ENCODE data around the gene TMIGD2.
"Not testable (repeated sequence)": the region's sequence is repeated elsewhere in the genome, so short reads cannot be mapped to it uniquely, and the experiment has no call there.

TMIGD2 gene

DNA sequence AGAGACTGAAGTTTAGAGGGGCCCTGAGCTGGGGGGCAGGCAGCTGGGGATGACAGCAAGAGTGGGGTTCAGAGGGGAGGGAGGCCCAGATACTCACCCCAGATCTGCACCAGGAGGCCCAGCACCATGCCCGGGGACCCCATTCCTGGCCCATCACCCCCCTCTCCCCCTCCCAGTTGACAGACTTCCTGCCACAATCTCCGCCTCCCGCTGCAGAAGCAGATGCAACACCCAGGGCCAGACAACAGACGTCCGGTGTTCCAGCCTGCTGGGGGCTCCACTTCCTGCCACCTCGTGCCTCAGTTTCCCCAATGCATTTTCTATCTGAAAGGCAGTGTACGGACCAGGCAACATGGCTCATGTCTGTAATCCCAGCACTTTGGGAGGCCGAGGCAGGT lies at the start of gene TMIGD2:
TSS of gene TMIGD2 (minus strand) at position 147 of the 398 bp plus-strand sequence. CDS start at position 143, 4 bp downstream.
- DNase-seq (ENCODE audit: low read depth, low spot score), result no peak

DNA sequence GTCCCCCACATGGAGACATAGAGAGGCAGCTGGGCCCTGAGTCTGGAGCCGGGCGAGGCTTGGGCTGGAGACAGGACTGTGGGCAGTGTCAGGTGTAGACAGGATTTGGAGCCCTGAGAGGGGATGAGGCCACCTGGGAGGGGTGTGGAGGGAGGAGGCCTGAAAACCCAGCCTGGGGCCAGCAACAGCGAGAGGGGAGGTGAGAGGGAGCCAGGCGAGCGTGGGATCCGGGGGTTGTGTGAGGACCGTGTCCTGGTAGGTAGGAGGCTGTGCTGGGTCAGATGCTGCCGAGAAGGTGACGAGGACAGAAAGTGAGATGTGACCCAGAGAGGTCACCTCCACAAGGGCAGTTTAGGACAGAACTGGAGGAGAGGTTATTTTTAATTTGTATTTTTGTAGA lies 48.5 kb upstream of the TMIGD2 start:
- DNase-seq (ENCODE audit: low read depth, low spot score), result no peak

DNA sequence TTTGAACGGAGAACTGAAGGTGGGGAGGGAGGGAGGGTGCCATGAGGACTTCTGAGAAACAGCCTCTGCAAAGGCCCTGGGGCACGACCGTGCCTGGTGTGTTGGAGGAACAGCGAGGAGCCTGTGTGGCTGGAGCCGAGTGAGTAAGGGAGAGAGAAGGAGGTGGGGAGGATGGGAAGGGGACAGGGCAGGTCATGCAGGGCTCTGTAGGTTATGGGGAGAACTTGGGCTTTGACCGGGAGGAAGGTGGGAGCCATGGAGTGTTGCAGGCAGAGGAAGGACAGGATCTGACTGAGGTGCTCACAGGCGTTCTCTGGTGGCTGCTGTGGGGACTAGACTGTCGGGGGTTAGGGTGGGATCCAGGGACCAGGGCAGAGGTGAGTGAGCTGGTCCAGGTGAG lies 47.9 kb upstream of the TMIGD2 start:
- no peak for DNase-seq (ENCODE audit: low read depth, low spot score)

- not testable (repeated sequence) for DNase-seq (ENCODE audit: low read depth, low spot score)
Observed at GRCh38 chr19:4349225-4349624, 47.0 kb upstream of the TMIGD2 start.

- DNase-seq (ENCODE audit: low read depth, low spot score), result no peak
Observed at GRCh38 chr19:4347521-4347920, 45.3 kb upstream of the TMIGD2 start.

GRCh38 chr19:4346020-4346383 lies 43.8 kb upstream of the TMIGD2 start:
- no peak for DNase-seq (ENCODE audit: low read depth, low spot score)

GRCh38 chr19:4345342-4346019 lies 43.3 kb upstream of the TMIGD2 start:
- DNase-seq (ENCODE audit: low read depth, low spot score), result no peak

DNA sequence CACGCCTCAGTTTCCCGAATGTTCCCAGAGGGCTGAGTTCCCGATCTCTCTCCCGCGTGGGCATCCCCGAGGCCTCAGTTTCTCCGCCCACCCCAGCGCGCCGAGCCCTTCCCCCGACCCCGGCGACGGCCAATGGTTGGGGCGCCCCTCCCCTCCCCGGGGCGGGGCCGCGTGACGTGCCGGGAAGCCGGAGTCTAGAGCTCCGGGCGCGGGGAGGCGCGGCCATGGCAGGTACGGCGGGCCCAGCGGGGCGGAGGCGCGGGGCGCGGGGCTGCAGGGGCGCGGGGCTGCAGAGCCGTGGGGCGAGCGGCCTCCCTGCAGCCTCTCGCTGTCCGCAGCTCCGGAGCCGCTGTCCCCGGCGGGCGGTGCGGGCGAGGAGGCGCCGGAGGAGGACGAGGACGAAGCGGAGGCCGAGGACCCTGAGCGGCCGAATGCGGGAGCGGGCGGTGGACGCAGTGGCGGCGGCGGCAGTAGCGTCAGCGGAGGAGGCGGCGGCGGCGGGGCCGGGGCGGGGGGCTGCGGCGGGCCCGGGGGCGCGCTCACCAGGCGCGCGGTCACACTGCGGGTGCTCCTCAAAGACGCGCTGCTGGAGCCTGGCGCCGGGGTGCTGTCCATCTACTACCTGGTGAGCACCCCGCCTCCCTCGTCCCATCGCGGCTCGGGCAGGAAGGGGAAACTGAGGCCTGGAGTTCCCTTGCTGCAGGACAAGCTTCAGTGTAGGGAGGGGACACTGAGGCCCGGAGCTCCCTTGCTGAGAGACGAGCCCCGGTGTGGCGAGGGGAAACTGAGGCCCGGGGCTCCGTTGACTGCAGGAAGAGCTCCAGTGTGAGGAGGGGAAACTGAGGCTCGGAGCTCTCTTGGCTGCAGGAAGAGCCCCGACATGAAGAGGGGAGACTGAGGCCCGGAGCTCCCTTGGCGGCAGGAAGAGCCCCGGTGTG lies 41.5 kb upstream of the TMIGD2 start, which contains the start of gene MPND:
TSS of gene MPND (plus strand) at position 193 of the 938 bp plus-strand sequence. CDS start at position 225, 32 bp downstream.
- peak; percentile 46 for DNase-seq (ENCODE audit: low read depth, low spot score)

GRCh38 chr19:4342615-4343369 lies 40.6 kb upstream of the TMIGD2 start:
- peak; percentile 100 for DNase-seq (ENCODE audit: low read depth, low spot score)

DNA sequence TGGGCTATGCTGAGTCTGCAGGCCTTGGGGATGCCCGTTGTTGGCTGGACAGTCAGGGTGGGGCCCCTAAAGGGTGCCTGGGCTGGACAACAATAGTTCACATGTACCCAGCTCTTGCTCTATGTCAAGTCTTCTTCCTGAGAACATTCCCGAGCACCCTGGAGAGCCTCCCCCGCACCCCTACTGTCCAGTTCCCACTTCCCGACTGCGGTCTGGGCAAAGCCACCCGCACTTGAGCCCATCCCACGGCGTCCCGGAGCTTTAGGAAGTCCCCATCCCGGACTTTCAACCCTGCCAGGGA lies 40.1 kb upstream of the TMIGD2 start:
- no peak for DNase-seq (ENCODE audit: low read depth, low spot score)

DNA sequence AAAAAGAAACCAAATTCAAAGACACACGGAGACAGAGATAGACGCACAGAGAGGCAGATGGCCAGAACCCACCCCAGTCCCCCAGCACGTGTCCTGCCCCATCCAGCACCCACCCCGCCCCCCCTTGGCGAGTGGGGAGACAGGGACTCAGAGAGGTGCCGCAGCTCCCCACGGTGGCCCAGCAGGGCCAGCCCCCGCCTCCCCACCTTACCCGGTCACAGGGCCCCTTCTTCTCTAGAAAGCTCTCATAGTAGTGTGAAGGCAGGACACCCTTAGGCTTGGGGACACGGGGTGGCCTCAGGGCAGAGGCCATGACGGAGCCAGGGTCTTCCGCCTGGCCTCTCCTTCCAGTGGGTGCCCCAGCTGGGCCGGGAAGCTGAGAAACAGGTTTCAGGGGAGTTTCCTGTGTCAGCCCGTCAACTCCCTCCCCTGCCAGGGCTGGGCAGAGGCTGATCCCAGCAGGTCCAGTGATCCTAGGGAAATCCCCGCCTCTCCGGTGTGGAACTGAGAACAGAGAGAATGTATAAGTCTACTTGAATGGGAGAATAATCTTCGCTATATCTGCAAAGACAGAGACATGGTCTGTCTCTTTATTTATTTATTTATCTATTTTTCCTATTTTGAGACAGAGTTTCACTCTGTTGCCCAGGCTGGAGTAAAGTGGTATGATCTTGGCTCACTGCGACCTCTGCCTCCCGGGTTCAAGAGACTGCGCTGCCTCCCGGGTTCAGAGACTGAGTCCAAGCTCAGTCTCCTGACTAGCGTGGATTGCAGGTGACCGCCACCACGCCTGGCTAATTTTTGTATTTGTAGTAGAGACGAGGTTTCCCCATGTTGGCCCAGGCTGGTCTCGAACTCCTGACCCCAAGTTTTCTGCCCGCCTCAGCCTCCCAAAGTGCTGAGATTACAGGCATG lies 36.5 kb upstream of the TMIGD2 start, which contains the start of gene STAP2:
TSS of gene STAP2 (minus strand) at position 387 of the 915 bp plus-strand sequence. CDS start at position 313, 74 bp downstream.
- no peak for DNase-seq (ENCODE audit: low read depth, low spot score)

GRCh38 chr19:4337906-4338440 lies 35.8 kb upstream of the TMIGD2 start:
- no peak for DNase-seq (ENCODE audit: low read depth, low spot score)

DNA sequence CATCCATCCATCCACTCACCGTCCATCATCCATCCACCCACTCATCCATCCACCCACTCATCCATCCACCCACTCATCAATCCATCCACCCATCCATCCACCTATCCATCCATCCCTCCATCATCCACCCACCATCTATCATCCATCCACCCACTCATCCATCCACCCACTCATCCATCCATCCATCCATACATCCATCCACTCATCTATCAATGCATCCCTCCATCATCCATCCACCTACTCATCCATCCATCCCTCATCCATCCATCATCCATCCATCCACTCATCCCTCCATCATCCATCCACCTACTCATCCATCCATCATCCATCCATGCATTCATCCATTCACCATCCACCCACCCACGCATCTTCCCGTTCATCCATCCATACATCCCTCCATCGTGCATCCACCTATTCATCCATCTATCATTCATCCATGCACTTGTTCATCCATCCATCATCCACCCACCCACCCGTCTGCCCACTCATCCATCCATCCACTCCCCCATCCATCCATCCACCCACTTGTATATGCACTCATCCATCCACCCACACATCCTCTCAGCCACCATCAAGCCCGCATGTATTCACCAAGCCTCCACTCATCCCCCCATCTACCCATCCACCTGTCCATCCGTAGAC lies 32.9 kb upstream of the TMIGD2 start:
- DNase-seq (ENCODE audit: low read depth, low spot score), result no peak

DNA sequence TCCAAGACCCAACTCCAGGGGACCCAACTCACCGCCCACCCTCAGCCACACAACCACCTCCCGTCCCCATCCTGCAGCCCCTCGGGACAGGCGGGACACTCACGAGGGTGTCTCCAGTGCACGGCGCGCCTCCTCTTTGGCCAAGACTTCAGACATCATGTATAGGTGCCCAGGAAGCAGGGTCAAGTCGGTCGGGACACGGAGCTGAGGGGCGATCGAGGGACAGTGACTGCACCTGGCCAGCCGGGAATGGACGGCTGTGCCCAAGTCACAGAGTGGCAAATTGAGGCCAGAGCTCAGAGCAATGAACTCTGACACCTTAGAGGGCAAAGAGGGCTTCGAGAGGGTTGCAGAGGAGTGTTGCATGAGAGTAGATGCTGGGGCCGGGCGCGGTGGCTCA lies 27.7 kb upstream of the TMIGD2 start:
- DNase-seq (ENCODE audit: low read depth, low spot score), result no peak

DNA sequence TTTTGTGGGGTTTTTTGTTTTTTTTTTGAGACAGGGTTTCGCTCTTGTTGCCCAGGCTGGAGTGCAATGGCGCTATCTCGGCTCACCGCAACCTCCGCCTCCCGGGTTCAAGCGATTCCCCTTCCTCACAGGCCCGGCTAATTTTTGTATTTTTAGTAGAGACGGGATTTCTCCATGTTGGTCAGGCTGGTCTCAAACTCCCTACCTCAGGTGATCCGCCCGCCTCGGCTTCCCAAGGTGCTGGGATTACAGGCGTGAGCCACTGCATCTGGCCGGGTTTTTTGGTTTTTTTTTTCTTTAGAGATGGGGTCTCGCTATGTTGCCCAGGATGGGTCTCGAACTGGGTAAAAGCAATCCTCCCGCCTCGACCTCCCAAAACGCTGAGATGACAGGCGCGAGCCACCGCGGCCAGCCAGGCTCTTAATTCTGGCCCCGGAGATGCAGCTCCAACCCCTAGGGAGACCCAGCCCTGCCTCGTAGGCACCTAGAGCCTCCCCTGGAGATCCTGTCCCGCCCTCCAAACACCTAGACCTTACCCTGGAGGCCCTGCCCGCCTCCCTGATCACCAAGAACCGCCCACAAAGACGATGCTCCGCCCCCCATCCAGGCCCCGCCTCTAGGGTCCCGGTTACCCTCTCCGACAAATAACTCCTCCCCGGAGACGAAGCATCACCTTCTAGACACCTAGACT lies 26.9 kb upstream of the TMIGD2 start:
- not testable (repeated sequence) for DNase-seq (ENCODE audit: low read depth, low spot score)

DNA sequence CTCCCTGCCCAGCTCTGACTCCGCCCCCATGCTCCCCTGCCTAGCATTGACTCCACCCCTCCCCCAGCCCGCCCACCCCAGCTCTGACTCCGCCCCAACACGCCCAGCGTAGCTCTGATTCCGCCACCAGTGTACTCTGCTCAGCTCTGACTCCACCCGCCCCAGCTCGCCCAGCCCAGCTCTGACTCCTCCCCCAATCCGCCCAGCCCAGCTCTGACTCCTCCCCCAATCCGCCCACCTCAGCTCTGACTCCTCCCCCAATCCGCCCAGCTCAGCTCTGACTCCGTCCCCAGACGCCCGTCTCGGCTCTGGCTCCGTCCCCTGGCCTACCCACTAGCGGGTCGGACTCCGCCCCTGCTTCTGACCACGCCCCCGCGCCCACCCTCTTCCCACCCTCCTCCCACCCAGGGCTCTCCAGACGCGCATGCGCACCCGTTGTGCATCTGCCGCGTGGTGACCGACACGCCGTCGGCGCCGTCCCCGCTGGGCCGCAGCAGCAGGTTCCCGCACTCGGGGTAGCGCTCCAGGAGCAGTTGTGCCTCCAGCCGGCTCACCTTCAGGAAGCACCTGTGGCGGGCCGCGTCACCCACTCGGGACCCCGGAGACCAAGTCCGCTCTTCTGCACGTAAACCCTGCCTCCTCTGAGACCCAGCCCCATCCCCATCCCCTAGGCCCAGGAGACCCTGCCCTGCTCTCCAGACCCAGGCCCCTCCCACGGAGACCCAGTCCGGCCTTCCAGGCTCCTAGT lies 26.2 kb upstream of the TMIGD2 start:
- peak; percentile 91 for DNase-seq (ENCODE audit: low read depth, low spot score)

GRCh38 chr19:4327877-4328242 lies 25.7 kb upstream of the TMIGD2 start:
- DNase-seq (ENCODE audit: low read depth, low spot score), result no peak

DNA sequence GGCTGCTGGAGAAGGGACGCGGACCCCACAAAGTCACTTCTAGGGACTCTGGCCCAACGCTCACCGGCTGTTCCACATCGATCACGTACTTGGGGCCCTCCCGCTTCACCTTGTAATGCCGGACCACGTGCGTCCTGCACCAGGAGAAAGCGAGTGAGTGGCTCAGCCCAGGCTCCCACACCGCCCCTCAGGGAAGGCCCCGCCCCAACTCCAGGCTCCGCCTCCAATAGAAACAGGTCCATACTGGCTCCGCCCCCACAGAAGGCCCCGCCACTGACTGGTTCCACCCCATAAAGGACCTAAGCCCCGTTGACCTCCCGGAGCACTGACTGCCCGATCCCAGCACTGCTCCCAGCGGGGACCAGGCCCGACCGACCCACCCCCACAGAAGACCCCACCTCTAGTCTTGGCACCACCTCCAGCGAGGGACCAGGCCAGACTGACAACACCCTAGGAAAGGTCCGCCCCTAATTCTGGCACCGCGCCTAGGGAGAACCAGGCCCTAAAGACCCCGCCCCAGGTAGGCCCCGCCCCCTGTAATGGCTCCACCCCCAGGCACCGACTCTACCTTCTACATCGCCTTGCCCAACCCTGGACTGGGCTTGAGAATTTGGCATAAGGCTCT lies 25.2 kb upstream of the TMIGD2 start:
- DNase-seq (ENCODE audit: low read depth, low spot score), result no peak
